ENCODE data around the gene VKORC1.

The VKORC1 gene

GRCh38 chr16:31099860-31100638, 5.5 kb upstream of the VKORC1 start:
- no peaks in the 10 kb centered on the region for H3K36me3 ChIP-seq (ENCODE audit: low read length)
- H3K79me2 ChIP-seq (ENCODE audit: insufficient read depth, low read length), result no peaks in the 10 kb centered on the region
- H3K9me3 ChIP-seq (ENCODE audit: insufficient read depth, low read length), result no peaks in the 10 kb centered on the region
- peaks cover 4% of the 10 kb centered on the region; the same call in 1 of the 2 replicates for H3F3A ChIP-seq (ENCODE audit: insufficient read depth)
- H3K27me3 ChIP-seq (ENCODE audit: low read length), result no peaks in the 10 kb centered on the region
- no peak overlapping the region for H2AFZ ChIP-seq (ENCODE audit: low read depth, low read length, severe bottlenecking)
- no peaks in the 10 kb centered on the region for H3K9me2 ChIP-seq (replicated peaks; ENCODE audit: insufficient read depth, low read length)
- no peak overlapping the region for H3K4me2 ChIP-seq (ENCODE audit: low read depth, low read length, poor library complexity, severe bottlenecking)
- H3K9ac ChIP-seq (ENCODE audit: low read length), result no peak overlapping the region
- H3K27ac ChIP-seq (ENCODE audit: low read depth, low read length), result no peak overlapping the region
- no peak overlapping the region for H3K4me3 ChIP-seq (ENCODE audit: insufficient read depth, low read length, poor library complexity, severe bottlenecking)
- TF ChIP-seq CTCF (IDR thresholded peaks at IDR 0.05; ENCODE audit: insufficient read depth, low read length, poor library complexity, severe bottlenecking) (no peak), EZH2phosphoT487 (conservative IDR thresholded peaks at IDR 0.05; ENCODE audit: low read length) (no peak)
- H4K20me1 ChIP-seq (ENCODE audit: low read depth, low read length), result no peaks in the 10 kb centered on the region

GRCh38 chr16:31094088-31094423, 541 bp downstream of the VKORC1 start:
- Histone ChIP-seq H3K9ac (ENCODE audit: low read length) (peak overlapping the region; percentile 73), H3K79me2 (ENCODE audit: insufficient read depth, low read length) (peaks cover 20% of the 10 kb centered on the region), H3F3A (ENCODE audit: insufficient read depth) (peaks cover 10% of the 10 kb centered on the region), H3K4me2 (ENCODE audit: low read depth, low read length, poor library complexity, severe bottlenecking) (peak overlapping the region; percentile 72), H3K9me2 (replicated peaks; ENCODE audit: insufficient read depth, low read length) (no peaks in the 10 kb centered on the region), H4K20me1 (ENCODE audit: low read depth, low read length) (peaks cover 2% of the 10 kb centered on the region; the same call in 1 of the 2 replicates), H2AFZ (ENCODE audit: low read depth, low read length, severe bottlenecking) (peak overlapping the region; percentile 98), H3K27me3 (ENCODE audit: low read length) (no peaks in the 10 kb centered on the region), H3K9me3 (ENCODE audit: insufficient read depth, low read length) (no peaks in the 10 kb centered on the region), H3K4me3 (ENCODE audit: insufficient read depth, low read length, poor library complexity, severe bottlenecking) (peak overlapping the region; percentile 82), H3K27ac (ENCODE audit: low read depth, low read length) (peak overlapping the region; percentile 76), H3K36me3 (ENCODE audit: low read length) (no peaks in the 10 kb centered on the region)
- TF ChIP-seq EZH2phosphoT487 (conservative IDR thresholded peaks at IDR 0.05; ENCODE audit: low read length) (no peak), CTCF (IDR thresholded peaks at IDR 0.05; ENCODE audit: insufficient read depth, low read length, poor library complexity, severe bottlenecking) (no peak)

- H3K4me3 ChIP-seq (ENCODE audit: insufficient read depth, low read length, poor library complexity, severe bottlenecking), result peak overlapping the region; percentile 82
These were observed 1.4 kb downstream of the VKORC1 start for GRCh38 chr16:31093132-31093703.

More at GRCh38 chr16:31093132-31093703, 1.4 kb downstream of the VKORC1 start:
- peaks cover 10% of the 10 kb centered on the region for H3F3A ChIP-seq (ENCODE audit: insufficient read depth)
- H4K20me1 ChIP-seq (ENCODE audit: low read depth, low read length), result peaks cover 2% of the 10 kb centered on the region; the same call in 1 of the 2 replicates
- peak overlapping the region; percentile 73 for H3K9ac ChIP-seq (ENCODE audit: low read length)
- peak overlapping the region; percentile 76; the same call in 1 of the 2 replicates for H3K27ac ChIP-seq (ENCODE audit: low read depth, low read length)
- no peaks in the 10 kb centered on the region for H3K9me2 ChIP-seq (replicated peaks; ENCODE audit: insufficient read depth, low read length)
- H3K36me3 ChIP-seq (ENCODE audit: low read length), result no peaks in the 10 kb centered on the region
- peak overlapping the region; percentile 72 for H3K4me2 ChIP-seq (ENCODE audit: low read depth, low read length, poor library complexity, severe bottlenecking)
- H3K27me3 ChIP-seq (ENCODE audit: low read length), result no peaks in the 10 kb centered on the region
- no peaks in the 10 kb centered on the region for H3K9me3 ChIP-seq (ENCODE audit: insufficient read depth, low read length)
- TF ChIP-seq CTCF (IDR thresholded peaks at IDR 0.05; ENCODE audit: insufficient read depth, low read length, poor library complexity, severe bottlenecking) (no peak), EZH2phosphoT487 (conservative IDR thresholded peaks at IDR 0.05; ENCODE audit: low read length) (no peak)
- no peak overlapping the region for H2AFZ ChIP-seq (ENCODE audit: low read depth, low read length, severe bottlenecking)
- peaks cover 20% of the 10 kb centered on the region for H3K79me2 ChIP-seq (ENCODE audit: insufficient read depth, low read length)

Data from SU-DHL-6 (cell line).